ENCODE results near the gene TMIE. TPM values are rescaled to one million over a fixed set of nuclear protein-coding genes. Genes with fewer than 3 reads are reported as not detected.

The TMIE gene
- polyA plus RNA-seq, 3 donors, result not detected

- Histone ChIP-seq H3K79me2 (ENCODE audit: insufficient read depth, low read length) (no peaks in the 10 kb centered on the region), H3K27ac (ENCODE audit: low read depth in 1 of 2, low read length in 2 of 2) (no peak overlapping the region), H2AFZ (ENCODE audit: insufficient read depth, low read depth, low read length, poor library complexity, severe bottlenecking) (no peak overlapping the region), H3K9me3 (replicated peaks in 1 of 2; ENCODE audit: control insufficient read depth in 1 of 2, insufficient read depth in 1 of 2, low read length in 2 of 2) (no peaks in the 10 kb centered on the region), H3K4me3 (replicated peaks in 1 of 3; ENCODE audit: low read depth in 2 of 3, low read length in 3 of 3) (no peak overlapping the region), H3K4me1 (ENCODE audit: control insufficient read depth in 1 of 2, insufficient read depth in 2 of 2, low read length in 2 of 2) (peaks cover 11 to 13% of the 10 kb centered on the region in 2 donors), H4K20me1 (ENCODE audit: insufficient read depth, low read length) (no peaks in the 10 kb centered on the region), H3K4me2 (replicated peaks; ENCODE audit: extremely low read depth, low read length, poor library complexity, severe bottlenecking) (no peak overlapping the region), H3K27me3 (ENCODE audit: control insufficient read depth in 2 of 2, insufficient read depth in 2 of 2, low read length in 2 of 2) (no peaks in the 10 kb centered on the region), H3K9ac (ENCODE audit: insufficient read depth, low read length, poor library complexity, severe bottlenecking) (no peak overlapping the region), H3K36me3 (replicated peaks in 1 of 2; ENCODE audit: control insufficient read depth in 1 of 2, insufficient read depth in 2 of 2, low read length in 2 of 2) (no peaks in the 10 kb centered on the region)
- 95% methylated on average over 4 of the region's 5 CpGs for WGBS (ENCODE audit: insufficient coverage)
- H3K27ac Mint-ChIP-seq, result no peak overlapping the region
- peaks cover 0 to 5% of the 10 kb centered on the region in 2 donors for H3K36me3 Mint-ChIP-seq
- H3K9me3 Mint-ChIP-seq, result no peaks in the 10 kb centered on the region
- peaks cover 1 to 2% (median 1%) of the 10 kb centered on the region in 3 donors for H3K27me3 Mint-ChIP-seq (ENCODE audit: low read depth in 3 of 3)
- no peak for TF ChIP-seq CTCF (IDR thresholded peaks at IDR 0.05)
- no peak overlapping the region for H3K4me3 Mint-ChIP-seq
- DNase-seq, result no peak
- H3K4me1 Mint-ChIP-seq, result peaks cover 14% of the 10 kb centered on the region
- intact Hi-C loops (cut with micrococcal nuclease), result no loop called here
Measured at GRCh38 chr3:46679681-46680080, 21.5 kb upstream of the TMIE start.

GRCh38 chr3:46680298-46680826 lies 20.8 kb upstream of the TMIE start:
- H3K27ac ChIP-seq (ENCODE audit: low read depth in 1 of 2, low read length in 2 of 2), result no peak overlapping the region
- 100% methylated on average over 2 of the region's 9 CpGs for WGBS (ENCODE audit: insufficient coverage)
- H3K4me1 Mint-ChIP-seq, result peaks cover 14% of the 10 kb centered on the region
- H3K36me3 Mint-ChIP-seq, result peaks cover 0 to 9% of the 10 kb centered on the region in 2 donors
- no peaks in the 10 kb centered on the region for H4K20me1 ChIP-seq (ENCODE audit: insufficient read depth, low read length)
- intact Hi-C loops (cut with micrococcal nuclease), result no loop called here
- H3K27me3 Mint-ChIP-seq (ENCODE audit: low read depth in 3 of 3), result peaks cover 1 to 3% (median 2%) of the 10 kb centered on the region in 3 donors
- no peak for DNase-seq
- no peaks in the 10 kb centered on the region for H3K9me3 Mint-ChIP-seq
- H3K9me3 ChIP-seq (replicated peaks in 1 of 2; ENCODE audit: control insufficient read depth in 1 of 2, insufficient read depth in 1 of 2, low read length in 2 of 2), result no peaks in the 10 kb centered on the region
- TF ChIP-seq CTCF (IDR thresholded peaks at IDR 0.05), result no peak
- no peak overlapping the region for H2AFZ ChIP-seq (ENCODE audit: insufficient read depth, low read depth, low read length, poor library complexity, severe bottlenecking)
- H3K4me3 Mint-ChIP-seq, result no peak overlapping the region
- H3K4me1 ChIP-seq (ENCODE audit: control insufficient read depth in 1 of 2, insufficient read depth in 2 of 2, low read length in 2 of 2), result peaks cover 11 to 13% of the 10 kb centered on the region in 2 donors
- H3K4me3 ChIP-seq (replicated peaks in 1 of 3; ENCODE audit: low read depth in 2 of 3, low read length in 3 of 3), result no peak overlapping the region
- H3K27me3 ChIP-seq (ENCODE audit: control insufficient read depth in 2 of 2, insufficient read depth in 2 of 2, low read length in 2 of 2), result no peaks in the 10 kb centered on the region
- H3K36me3 ChIP-seq (replicated peaks in 1 of 2; ENCODE audit: control insufficient read depth in 1 of 2, insufficient read depth in 2 of 2, low read length in 2 of 2), result no peaks in the 10 kb centered on the region
- H3K4me2 ChIP-seq (replicated peaks; ENCODE audit: extremely low read depth, low read length, poor library complexity, severe bottlenecking), result no peak overlapping the region
- H3K27ac Mint-ChIP-seq, result peak overlapping the region in 4 of 7 donors; percentile 19 to 60 (median 40)
- H3K9ac ChIP-seq (ENCODE audit: insufficient read depth, low read length, poor library complexity, severe bottlenecking), result no peak overlapping the region
- no peaks in the 10 kb centered on the region for H3K79me2 ChIP-seq (ENCODE audit: insufficient read depth, low read length)
